Loucy (cell line): Measurements from ENCODE around the gene WTAP.

Source experiments
- H2AFZ ChIP-seq: fragments of 200-600 bp; sonication (generic); 2 replicates; pipeline ENCODE4 v1.6.0; 2016; ENCODE audit warnings: antibody characterized with exemption, mild to moderate bottlenecking, low read length, moderate library complexity
- H3F3A ChIP-seq: fragments of 200-600 bp; 2 replicates; pipeline ENCODE4 v1.6.0; 2016; ENCODE audit warnings: antibody characterized with exemption, low read depth, mild to moderate bottlenecking
- H3K27me3 ChIP-seq: fragments of 200-600 bp; sonication (generic); 2 replicates; pipeline ENCODE4 v1.6.1; 2014; ENCODE audit warnings: low read length, mild to moderate bottlenecking; ENCODE audit not compliant: insufficient read depth, poor library complexity, severe bottlenecking
- H3K36me3 ChIP-seq: fragments of 200-600 bp; sonication (generic); 2 replicates; pipeline ENCODE4 v1.6.1; 2016; ENCODE audit warnings: low read length; ENCODE audit not compliant: insufficient read depth
- H3K4me1 ChIP-seq: fragments of 200-600 bp; sonication (generic); 2 replicates; pipeline ENCODE4 v1.5.1; 2014; ENCODE audit warnings: low read length, mild to moderate bottlenecking; ENCODE audit not compliant: insufficient read depth, poor library complexity, severe bottlenecking
- H3K4me2 ChIP-seq: fragments of 200-600 bp; sonication (generic); 2 replicates; pipeline ENCODE4 v1.6.0; 2014; ENCODE audit warnings: antibody characterized with exemption, low read length, low read depth, mild to moderate bottlenecking; ENCODE audit not compliant: poor library complexity, severe bottlenecking
- H3K4me3 ChIP-seq: fragments of 200-600 bp; sonication (generic); 2 replicates; pipeline ENCODE4 v1.5.1; 2014; ENCODE audit warnings: low read length, mild to moderate bottlenecking, mixed read lengths; ENCODE audit not compliant: poor library complexity, severe bottlenecking
- H3K79me2 ChIP-seq: fragments of 200-600 bp; sonication (generic); 2 replicates; pipeline ENCODE4 v1.6.1; 2014; ENCODE audit warnings: low read length; ENCODE audit not compliant: insufficient read depth
- H3K9ac ChIP-seq: fragments of 200-600 bp; sonication (generic); 2 replicates; pipeline ENCODE4 v1.6.0; 2014; ENCODE audit warnings: mild to moderate bottlenecking, low read depth, low read length, moderate library complexity; ENCODE audit not compliant: poor library complexity, severe bottlenecking
- H3K9me2 ChIP-seq: fragments of 200-600 bp; sonication (generic); replicated peaks from 2 replicates; pipeline ENCODE4 v1.6.1; 2016; ENCODE audit warnings: low read depth, low read length, mixed read lengths
- H3K9me3 ChIP-seq: fragments of 200-600 bp; sonication (generic); 2 replicates; pipeline ENCODE4 v1.6.1; 2014; ENCODE audit warnings: mild to moderate bottlenecking, antibody characterized with exemption, low read length, low read depth; ENCODE audit not compliant: insufficient read depth
- H4K20me1 ChIP-seq: fragments of 200-600 bp; sonication (generic); 2 replicates; pipeline ENCODE4 v1.6.0; 2014; ENCODE audit warnings: antibody characterized with exemption, low read length, mild to moderate bottlenecking; ENCODE audit not compliant: insufficient read depth, poor library complexity, severe bottlenecking
- CTCF ChIP-seq: fragments of 200-600 bp; sonication (generic); conservative IDR thresholded peaks from 2 replicates; pipeline ENCODE4 v1.5.1; 2014; ENCODE audit warnings: mild to moderate bottlenecking, antibody characterized with exemption, low read length
- EZH2phosphoT487 ChIP-seq: fragments of 200-600 bp; IDR thresholded peaks from 2 replicates; pipeline ENCODE4 v1.6.1; 2018; ENCODE audit warnings: antibody characterized with exemption, mild to moderate bottlenecking, moderate library complexity, borderline replicate concordance

WTAP gene

GRCh38 chr6:159716247-159717096 is 10.8 kb upstream of the WTAP start:
- Histone ChIP-seq H2AFZ (no peak overlapping the region), H3K9ac (no peak overlapping the region), H3K79me2 (no peaks in the 10 kb centered on the region), H3K27me3 (no peaks in the 10 kb centered on the region), H3K4me2 (no peak overlapping the region), H3F3A (no peaks in the 10 kb centered on the region), H3K9me3 (no peaks in the 10 kb centered on the region), H3K36me3 (no peaks in the 10 kb centered on the region), H3K9me2 (no peaks in the 10 kb centered on the region), H3K4me1 (peaks cover 5% of the 10 kb centered on the region), H3K4me3 (no peak overlapping the region), H4K20me1 (no peaks in the 10 kb centered on the region)
- TF ChIP-seq CTCF (no peak), EZH2phosphoT487 (no peak)

GRCh38 chr6:159718634-159719033 is 8.7 kb upstream of the WTAP start:
- H3K9ac ChIP-seq, result no peak overlapping the region
- no peaks in the 10 kb centered on the region for H3K27me3 ChIP-seq
- H3K9me2 ChIP-seq, result no peaks in the 10 kb centered on the region
- H3K79me2 ChIP-seq, result peaks cover 14% of the 10 kb centered on the region; the same call in 1 of the 2 replicates
- H3K4me2 ChIP-seq, result no peak overlapping the region
- no peaks in the 10 kb centered on the region for H4K20me1 ChIP-seq
- peaks cover 5% of the 10 kb centered on the region for H3K4me1 ChIP-seq
- no peak overlapping the region for H2AFZ ChIP-seq
- H3K36me3 ChIP-seq, result no peaks in the 10 kb centered on the region
- H3K9me3 ChIP-seq, result peaks cover 5% of the 10 kb centered on the region; the same call in 1 of the 2 replicates
- TF ChIP-seq CTCF (no peak), EZH2phosphoT487 (no peak)
- no peaks in the 10 kb centered on the region for H3F3A ChIP-seq
- no peak overlapping the region for H3K4me3 ChIP-seq

- Histone ChIP-seq H2AFZ (no peak overlapping the region), H3K4me2 (no peak overlapping the region), H3K9me3 (peaks cover 5% of the 10 kb centered on the region; the same call in 1 of the 2 replicates), H4K20me1 (no peaks in the 10 kb centered on the region), H3K9ac (no peak overlapping the region), H3F3A (no peaks in the 10 kb centered on the region), H3K4me3 (no peak overlapping the region), H3K4me1 (peaks cover 5% of the 10 kb centered on the region), H3K27me3 (no peaks in the 10 kb centered on the region), H3K79me2 (peaks cover 21% of the 10 kb centered on the region), H3K9me2 (no peaks in the 10 kb centered on the region), H3K36me3 (no peaks in the 10 kb centered on the region)
- no peak for TF ChIP-seq CTCF
- TF ChIP-seq EZH2phosphoT487, result no peak
These were observed 8.0 kb upstream of the WTAP start for GRCh38 chr6:159719287-159719686.
